NOMO-1 treated with DMSO at 0.1 percent for 48 hours (cell line): Measurements from ENCODE around the gene HABP4.
"Not testable (repeated sequence)": the region's sequence is repeated elsewhere in the genome, so short reads cannot be mapped to it uniquely, and the experiment has no call there.

Source experiments
- DNase-seq: peaks from one replicate; lab custom pipeline; 2025; ENCODE audit not compliant: unreplicated experiment; lab: John Stamatoyannopoulos, UW

Gene HABP4

GRCh38 chr9:96495341-96495740 is 45.4 kb downstream of the HABP4 start:
- no peak for DNase-seq

GRCh38 chr9:96496368-96497116 is 46.6 kb downstream of the HABP4 start:
- DNase-seq, result no peak

DNA sequence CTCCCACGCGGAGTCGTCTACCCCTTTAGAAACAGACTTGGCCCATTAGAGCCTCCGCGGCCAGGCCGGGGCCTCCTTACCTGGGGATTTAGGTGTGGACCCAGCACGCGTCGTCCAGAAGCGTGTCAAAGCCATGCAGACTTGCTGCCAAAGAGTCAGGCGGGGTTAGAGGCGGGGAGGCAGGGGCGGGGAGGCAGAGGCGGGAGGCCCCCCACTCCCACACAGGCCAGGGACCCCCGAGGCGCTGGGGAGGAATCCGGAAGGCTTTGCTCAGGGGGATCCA is 47.1 kb downstream of the HABP4 start:
- no peak for DNase-seq

DNA sequence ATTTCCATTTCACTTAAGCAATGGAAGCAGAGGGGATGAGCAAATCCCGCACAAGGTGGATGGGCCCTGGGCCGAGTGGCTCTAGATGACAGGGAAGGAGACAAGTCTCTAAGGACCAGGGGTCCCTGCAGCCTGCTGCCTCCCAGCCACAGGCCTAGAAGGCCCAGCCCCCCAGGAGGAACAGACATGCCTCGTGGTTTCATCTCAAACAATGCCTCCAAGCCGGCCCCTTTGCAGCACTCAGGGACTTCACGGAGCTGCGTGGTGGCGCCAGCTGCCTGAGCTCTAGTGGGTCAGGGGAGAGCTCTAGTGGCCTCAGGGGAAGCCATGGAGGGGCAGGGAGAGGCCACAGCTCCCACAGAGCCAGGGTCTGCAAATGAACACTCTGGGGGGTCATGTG is 48.8 kb downstream of the HABP4 start:
- no peak for DNase-seq

DNA sequence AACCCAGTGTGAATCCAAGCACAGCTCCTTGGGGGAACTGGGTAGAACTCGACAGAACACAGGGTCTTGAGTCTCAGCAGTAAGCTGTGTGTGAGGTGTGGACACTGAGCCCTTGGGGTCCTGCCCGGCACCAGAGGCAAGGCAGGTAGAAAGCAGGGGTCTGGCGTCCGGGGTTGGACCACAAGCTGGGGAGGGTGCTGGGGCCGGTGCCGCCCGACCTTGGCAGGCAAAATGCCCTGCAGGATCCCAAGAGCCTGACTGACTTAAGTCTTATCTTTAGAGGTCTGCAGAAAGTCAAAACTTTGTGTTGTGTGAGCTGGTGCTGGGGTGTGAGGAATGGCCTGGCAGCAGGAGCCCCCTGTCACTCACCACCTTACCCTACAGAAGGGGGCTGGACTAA is 49.3 kb downstream of the HABP4 start:
- no peak for DNase-seq

- no peak for DNase-seq
Observed at GRCh38 chr9:96500696-96501632, 51.0 kb downstream of the HABP4 start.

- DNase-seq, result no peak
Observed at GRCh38 chr9:96501633-96502538, 51.9 kb downstream of the HABP4 start.

- no peak for DNase-seq
Observed at GRCh38 chr9:96502539-96503373, 52.8 kb downstream of the HABP4 start.

- not testable (repeated sequence) for DNase-seq
Observed at GRCh38 chr9:96503374-96503748, 53.4 kb downstream of the HABP4 start.

- DNase-seq, result no peak
Observed at GRCh38 chr9:96503918-96504317, 53.9 kb downstream of the HABP4 start.

GRCh38 chr9:96505316-96505991 is 55.5 kb downstream of the HABP4 start:
- no peak for DNase-seq

- DNase-seq, result no peak
Observed at GRCh38 chr9:96508227-96508940, 58.4 kb downstream of the HABP4 start.

DNA sequence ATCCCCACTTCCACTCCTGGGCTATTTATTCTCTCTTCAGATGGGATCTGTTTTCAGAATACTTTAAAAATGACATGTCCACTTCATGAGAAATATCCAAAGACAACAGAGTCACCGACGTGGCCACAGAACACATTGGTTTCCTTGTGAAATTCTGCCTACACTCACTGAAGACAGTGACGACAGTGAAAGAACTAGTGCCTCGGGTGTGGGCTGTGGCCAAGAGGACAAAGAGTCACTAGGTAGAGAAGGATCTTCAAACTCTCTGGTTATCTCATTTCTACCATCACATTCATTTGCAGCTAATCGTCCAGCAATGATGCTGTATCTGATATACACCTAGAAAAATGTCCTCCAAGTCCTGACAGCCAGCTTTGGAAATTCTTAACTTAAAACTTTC is 59.1 kb downstream of the HABP4 start:
- DNase-seq, result no peak

DNA sequence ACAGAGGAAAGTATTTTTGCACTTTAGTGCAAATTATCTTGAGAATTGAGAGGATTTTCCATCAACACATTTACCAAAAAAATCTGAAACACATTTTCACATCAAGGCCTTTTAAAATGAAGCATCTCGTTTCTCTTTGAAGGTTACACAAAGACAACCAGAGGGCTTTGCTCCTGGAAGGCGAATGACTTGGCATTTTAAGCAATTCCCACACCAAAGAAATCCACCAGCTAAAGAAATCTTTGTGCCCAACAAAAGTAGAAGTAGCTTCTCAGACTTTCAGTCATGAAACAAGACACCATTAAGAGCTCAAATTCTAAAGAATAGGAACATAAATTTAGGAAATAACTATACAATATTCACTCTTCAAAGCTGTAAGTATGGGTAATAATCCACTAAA is 59.9 kb downstream of the HABP4 start:
- no peak for DNase-seq

GRCh38 chr9:96510258-96510657 is 60.3 kb downstream of the HABP4 start:
- DNase-seq, result no peak

DNA sequence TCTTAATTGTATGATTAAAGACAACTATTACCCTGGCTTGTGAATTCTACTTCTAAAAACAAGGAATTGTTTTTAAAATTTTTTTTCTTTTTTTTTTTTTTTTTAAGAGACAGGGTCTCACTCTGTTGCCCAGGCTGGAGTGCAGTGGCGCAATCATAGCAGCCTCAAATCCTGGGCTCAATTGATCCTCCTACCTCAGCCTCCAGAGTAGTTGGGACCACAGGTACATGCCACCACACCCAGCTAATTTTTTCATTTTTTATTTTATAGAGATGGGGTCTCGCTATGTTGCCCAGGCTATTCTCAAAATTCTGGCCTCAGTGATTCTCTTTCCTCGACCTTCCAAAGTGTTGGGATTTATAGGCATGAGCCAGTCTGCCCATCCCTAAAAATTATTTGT is 62.3 kb downstream of the HABP4 start:
- DNase-seq, result no peak

DNA sequence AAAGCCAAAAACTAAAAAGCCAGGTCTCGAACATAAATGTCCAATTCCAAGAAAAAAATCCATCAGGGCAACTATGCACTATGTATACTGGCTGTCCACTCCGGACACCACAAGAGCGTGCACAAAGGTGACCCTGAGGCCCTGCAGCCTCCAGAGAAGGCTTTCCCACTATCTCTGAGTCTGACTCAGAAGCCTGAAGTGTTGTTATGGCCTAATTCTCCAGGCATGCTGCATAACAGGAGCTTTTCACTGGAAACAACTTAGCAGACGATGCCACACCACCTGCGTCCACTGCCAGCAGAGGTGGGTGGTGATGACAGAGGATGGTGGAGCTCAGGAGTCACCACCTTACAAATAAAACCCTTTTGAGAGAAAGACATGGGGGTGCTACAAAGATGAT is 63.7 kb downstream of the HABP4 start:
- DNase-seq, result no peak

DNA sequence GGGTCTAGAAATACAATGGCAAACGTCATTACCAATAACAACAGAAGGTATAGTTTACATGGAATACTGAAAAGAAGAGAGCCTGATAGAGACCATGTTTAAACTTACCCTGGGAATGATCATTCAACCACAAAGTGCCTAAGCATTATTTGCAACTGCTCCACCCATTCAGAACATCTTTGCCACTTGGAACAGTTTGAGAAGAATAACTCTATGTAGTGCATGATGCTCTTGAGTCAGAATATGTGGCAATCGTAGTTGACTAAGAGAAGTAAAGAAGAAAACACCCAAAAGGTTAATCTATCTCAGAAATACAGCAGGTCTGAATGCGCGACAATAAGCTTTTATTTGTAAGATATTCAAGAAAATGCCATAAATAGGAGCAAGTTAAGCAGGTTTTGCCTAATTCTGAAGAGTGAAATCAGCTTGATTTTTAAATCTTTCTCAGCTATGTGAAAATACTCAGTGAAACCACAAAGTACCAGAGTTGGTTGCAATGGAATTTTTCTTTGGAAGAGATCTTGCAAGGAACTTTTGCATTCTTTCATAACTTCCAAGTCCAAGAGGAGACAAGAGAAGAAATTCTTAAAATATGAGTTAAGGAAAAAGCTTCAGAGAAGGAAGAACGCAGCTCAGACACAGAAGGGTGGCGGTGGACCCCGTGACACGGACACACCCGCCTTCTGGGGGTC is 64.3 kb downstream of the HABP4 start:
- DNase-seq, result no peak

DNA sequence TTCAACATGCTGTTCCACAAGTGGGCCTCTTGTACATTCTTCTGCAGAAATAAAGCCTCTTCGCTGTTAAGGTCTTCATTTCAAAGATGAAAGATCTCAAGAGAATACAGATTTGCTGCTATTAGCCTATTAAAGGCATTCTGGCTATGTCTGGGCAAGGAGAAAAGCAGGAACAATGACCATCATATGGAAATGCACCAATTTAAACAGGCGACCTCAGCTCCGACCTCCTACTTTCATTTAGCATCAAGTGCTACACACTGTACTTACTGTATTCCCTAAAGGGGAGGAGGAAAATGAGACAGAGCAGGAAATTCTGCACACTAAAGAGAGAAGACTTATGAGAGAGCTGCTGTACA is 64.8 kb downstream of the HABP4 start:
- DNase-seq, result no peak
